ENCODE results near the gene RSBN1L.

DNA sequence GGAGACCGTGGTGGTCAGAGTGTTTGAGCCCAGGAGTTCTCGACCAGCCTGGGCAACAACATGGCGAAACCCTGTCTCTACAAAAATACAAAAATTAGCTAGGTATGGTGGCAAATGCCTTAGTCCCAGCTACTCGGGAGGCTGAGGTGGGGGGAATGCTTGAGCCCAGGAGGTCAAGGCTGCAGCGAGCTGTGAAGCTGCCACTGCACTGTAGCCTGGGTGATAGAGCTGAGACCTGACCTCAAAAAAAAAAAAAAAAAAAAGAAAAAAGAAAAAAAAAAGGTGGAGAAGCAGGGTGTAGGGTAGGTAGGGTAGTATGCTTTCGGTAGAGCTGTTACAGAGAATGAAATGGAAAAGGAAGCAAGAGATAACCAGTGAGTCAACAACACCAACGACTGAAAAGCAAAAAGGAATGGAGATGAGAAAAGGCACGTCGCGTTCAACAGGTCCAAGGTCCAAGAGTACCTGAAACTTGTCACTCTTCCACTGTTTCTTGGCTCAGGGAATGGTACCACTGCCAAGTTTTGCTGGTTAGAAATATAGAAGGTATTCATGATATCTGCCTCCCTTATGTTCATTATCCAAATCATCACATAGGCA, 4.3 kb upstream of the RSBN1L start:
- TF ChIP-seq, protein P1, sequence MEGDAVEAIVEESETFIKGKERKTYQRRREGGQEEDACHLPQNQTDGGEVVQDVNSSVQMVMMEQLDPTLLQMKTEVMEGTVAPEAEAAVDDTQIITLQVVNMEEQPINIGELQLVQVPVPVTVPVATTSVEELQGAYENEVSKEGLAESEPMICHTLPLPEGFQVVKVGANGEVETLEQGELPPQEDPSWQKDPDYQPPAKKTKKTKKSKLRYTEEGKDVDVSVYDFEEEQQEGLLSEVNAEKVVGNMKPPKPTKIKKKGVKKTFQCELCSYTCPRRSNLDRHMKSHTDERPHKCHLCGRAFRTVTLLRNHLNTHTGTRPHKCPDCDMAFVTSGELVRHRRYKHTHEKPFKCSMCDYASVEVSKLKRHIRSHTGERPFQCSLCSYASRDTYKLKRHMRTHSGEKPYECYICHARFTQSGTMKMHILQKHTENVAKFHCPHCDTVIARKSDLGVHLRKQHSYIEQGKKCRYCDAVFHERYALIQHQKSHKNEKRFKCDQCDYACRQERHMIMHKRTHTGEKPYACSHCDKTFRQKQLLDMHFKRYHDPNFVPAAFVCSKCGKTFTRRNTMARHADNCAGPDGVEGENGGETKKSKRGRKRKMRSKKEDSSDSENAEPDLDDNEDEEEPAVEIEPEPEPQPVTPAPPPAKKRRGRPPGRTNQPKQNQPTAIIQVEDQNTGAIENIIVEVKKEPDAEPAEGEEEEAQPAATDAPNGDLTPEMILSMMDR (conservative IDR thresholded peaks at IDR 0.05): no peak
- no peak for TF ChIP-seq ZFX (IDR thresholded peaks at IDR 0.05)
